B cell (primary cell): ENCODE measurements around the gene OR2M3. TPM values are rescaled to one million over a fixed set of nuclear protein-coding genes. Genes with fewer than 3 reads are reported as not detected.

Experiments
- ATAC-seq: fragments of 200-7000 bp; cut with Tn5 transposase; one replicate; pipeline ENCODE4 v1.10.0; 2021; ENCODE audit warnings: low read depth, mild to moderate bottlenecking, moderate number of reproducible peaks, moderate library complexity
- CTCF ChIA-PET: fragments of 350-600 bp; sonication (Branson Sonifier 250); formaldehyde crosslinking; loops from one replicate; lab custom pipeline; 2021; ENCODE audit warnings: antibody characterized with exemption, inconsistent platforms; lab: Charles Lee
- POLR2A ChIA-PET: fragments of 350-600 bp; sonication (Branson Sonifier 250); formaldehyde crosslinking; loops from one replicate; lab custom pipeline; 2021; ENCODE audit warnings: antibody characterized with exemption; lab: Charles Lee
- DNase-seq: peaks from one replicate; pipeline ENCODE4 v3.0.0; 2013
- H2AFZ ChIP-seq: 2 replicates; pipeline ENCODE4 v1.6.1; 2012; ENCODE audit warnings: mild to moderate bottlenecking, low read depth, low read length; ENCODE audit not compliant: insufficient read depth, poor library complexity, severe bottlenecking
- H3K27ac ChIP-seq, 2 donors: 1 replicate in 1 of 2; 2 replicates in 1 of 2; pipeline ENCODE4 v1.5.1; 2012 to 2013; ENCODE audit warnings: low read length in 2 of 2, mild to moderate bottlenecking in 2 of 2, moderate library complexity in 1 of 2
- H3K27me3 ChIP-seq, 4 experiments: fragments of 200-600 bp in 1 of 4; sonication (generic) in 1 of 4; replicated peaks in 1 of 4; 1 replicate in 2 of 4; 2 replicates in 2 of 4; pipeline versions ENCODE4 v1.6.1 to v1.7.0; 2013 to 2016; ENCODE audit warnings: low read length in 3 of 4, mild to moderate bottlenecking in 2 of 4, mixed read lengths in 1 of 4, moderate library complexity in 1 of 4; ENCODE audit not compliant: insufficient read depth in 4 of 4, control insufficient read depth in 3 of 4; ENCODE audit errors: control extremely low read depth in 1 of 4
- H3K36me3 ChIP-seq, 2 experiments: replicated peaks in 1 of 2; 1 replicate in 1 of 2; 2 replicates in 1 of 2; pipeline versions ENCODE4 v1.6.1 to v1.7.1; 2013; ENCODE audit warnings: low read length in 1 of 2; ENCODE audit not compliant: insufficient read depth in 2 of 2, control insufficient read depth in 1 of 2; ENCODE audit errors: control extremely low read depth in 1 of 2, extremely low read depth in 1 of 2
- H3K4me1 ChIP-seq, 2 donors: fragments of 200-600 bp in 1 of 2; sonication (generic) in 1 of 2; 1 replicate in 1 of 2; 2 replicates in 1 of 2; pipeline versions ENCODE4 v1.5.1 to v1.6.1; 2013 to 2017; ENCODE audit warnings: low read length in 2 of 2; ENCODE audit not compliant: control insufficient read depth in 2 of 2, insufficient read depth in 2 of 2
- H3K4me2 ChIP-seq: replicated peaks from 2 replicates; pipeline ENCODE3; 2012; ENCODE audit warnings: mild to moderate bottlenecking, low read depth, low read length; ENCODE audit not compliant: poor library complexity, severe bottlenecking
- H3K4me3 ChIP-seq, 5 experiments: fragments of 200-600 bp in 1 of 5; sonication (generic) in 1 of 5; 1 replicate in 3 of 5; 2 replicates in 2 of 5; pipeline versions ENCODE4 v1.5.1 to v1.7.0; 2011 to 2016; ENCODE audit warnings: low read length in 4 of 5, mild to moderate bottlenecking in 4 of 5, low read depth in 2 of 5, control low read depth in 1 of 5, moderate library complexity in 1 of 5; ENCODE audit not compliant: insufficient read depth in 1 of 5; ENCODE audit errors: control extremely low read depth in 1 of 5, extremely low read depth in 1 of 5
- H3K79me2 ChIP-seq: fragments of 200-600 bp; sonication (generic); one replicate; pipeline ENCODE4 v1.6.0; 2016; ENCODE audit warnings: low read length; ENCODE audit not compliant: control insufficient read depth, insufficient read depth
- H3K9ac ChIP-seq: fragments of 200-600 bp; sonication (generic); 2 replicates; pipeline ENCODE4 v1.6.1; 2017; ENCODE audit warnings: mild to moderate bottlenecking, low read length, moderate library complexity
- H3K9me3 ChIP-seq, 3 donors: one replicate each; pipeline versions ENCODE4 v1.6.1 to v1.7.1; 2013; ENCODE audit warnings: low read length in 2 of 3; ENCODE audit not compliant: control insufficient read depth in 2 of 3, insufficient read depth in 1 of 3; ENCODE audit errors: control extremely low read depth in 1 of 3
- H4K20me1 ChIP-seq: 2 replicates; pipeline ENCODE4 v1.6.0; 2012; ENCODE audit warnings: mild to moderate bottlenecking, low read length; ENCODE audit not compliant: insufficient read depth, control insufficient read depth, poor library complexity, severe bottlenecking
- H3K27ac Mint-ChIP-seq: one replicate; pipeline ENCODE4 v1.8.0; 2021; ENCODE audit warnings: mixed read lengths
- H3K27me3 Mint-ChIP-seq: one replicate; pipeline ENCODE4 v1.8.0; 2021; ENCODE audit warnings: mixed read lengths
- H3K4me1 Mint-ChIP-seq: one replicate; pipeline ENCODE4 v1.8.0; 2021; ENCODE audit warnings: mixed read lengths
- H3K4me3 Mint-ChIP-seq: one replicate; pipeline ENCODE4 v1.8.0; 2021; ENCODE audit warnings: mixed read lengths
- H3K9me3 Mint-ChIP-seq: one replicate; pipeline ENCODE4 v1.8.0; 2022; ENCODE audit warnings: mixed read lengths; ENCODE audit not compliant: insufficient read depth
- EZH2 ChIP-seq: IDR thresholded peaks from 2 replicates; pipeline ENCODE4 v1.6.1; 2012; ENCODE audit warnings: borderline replicate concordance, low read depth, mild to moderate bottlenecking, moderate library complexity, low read length; ENCODE audit not compliant: insufficient read depth, poor library complexity, severe bottlenecking
- WGBS: methylation state at CpG from one replicate; pipeline ENCODE4 v1.1.5; 2013; ENCODE audit warnings: missing lambda C conversion rate; ENCODE audit not compliant: insufficient coverage; 5-methylcytosine and 5-hydroxymethylcytosine counted together
- intact Hi-C: fragments of 100-400 bp; cut with micrococcal nuclease; formaldehyde crosslinking; loops from one replicate; pipeline ENCODE4 v1.10.0; 2022
- polyA plus RNA-seq: library from polyadenylated mRNA; depleted of rRNA; stranded (reverse); fragments of >200 nt; gene quantifications from 2 replicates; pipeline ENCODE4 v1.2.3, GENCODE V29; 2012
- total RNA-seq, 2 donors: library from RNA; stranded (reverse); fragments of 120-200 nt in 1 of 2; gene quantifications; 1 replicate in 1 of 2; 2 replicates in 1 of 2; pipeline versions ENCODE4 v1.2.3 to v1.2.4, GENCODE V29; 2013 to 2022
- TF ChIP-seq, protein P1 (sequence below): fragments of 200-600 bp; IDR thresholded peaks from one replicate; pipeline ENCODE4 v1.8.0; 2022; ENCODE audit warnings: antibody characterized with exemption, mild to moderate bottlenecking

The OR2M3 gene
- total and polyA plus RNA-seq, 2 donors (not counting 1 experiment from before 2014, with no cell fraction given), result not detected

DNA sequence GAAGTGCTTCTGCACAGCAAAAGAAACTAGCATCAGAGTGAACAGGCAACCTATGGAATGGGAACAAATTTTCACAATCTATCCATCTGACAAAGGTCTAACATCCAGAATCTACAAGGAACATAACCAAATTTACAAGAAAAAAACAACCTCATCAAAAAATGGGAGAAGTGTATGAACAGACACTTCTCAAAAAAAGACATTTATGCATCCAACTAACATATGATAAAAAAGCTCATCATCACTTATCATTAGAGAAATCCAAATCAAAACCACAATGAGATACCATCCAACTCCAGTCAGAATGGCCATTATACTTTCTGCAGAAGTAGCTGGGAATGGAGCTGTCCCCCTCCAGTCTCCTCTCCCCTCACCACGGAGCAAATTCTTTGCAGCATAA lies 2.9 kb upstream of the OR2M3 start:
- Histone ChIP-seq H3K9ac (no peak overlapping the region), H3K4me3 (no peak overlapping the region), H3K4me2 (no peak overlapping the region), H3K27me3 (no peaks in the 10 kb centered on the region), H3K79me2 (no peaks in the 10 kb centered on the region), H3K36me3 (no peaks in the 10 kb centered on the region), H3K4me1 (no peaks in the 10 kb centered on the region), H4K20me1 (no peaks in the 10 kb centered on the region), H2AFZ (no peak overlapping the region), H3K9me3 (peaks cover 0 to 4% (median 4%) of the 10 kb centered on the region in 3 donors), H3K27ac (no peak overlapping the region)
- ChIA-PET CTCF (no interaction called here), POLR2A (no interaction called here)
- Mint-ChIP-seq H3K9me3 (peaks cover 6% of the 10 kb centered on the region), H3K4me3 (no peak overlapping the region), H3K4me1 (no peaks in the 10 kb centered on the region), H3K27me3 (no peaks in the 10 kb centered on the region), H3K27ac (no peak overlapping the region)
- no peak for TF ChIP-seq EZH2
- TF ChIP-seq, protein P1, sequence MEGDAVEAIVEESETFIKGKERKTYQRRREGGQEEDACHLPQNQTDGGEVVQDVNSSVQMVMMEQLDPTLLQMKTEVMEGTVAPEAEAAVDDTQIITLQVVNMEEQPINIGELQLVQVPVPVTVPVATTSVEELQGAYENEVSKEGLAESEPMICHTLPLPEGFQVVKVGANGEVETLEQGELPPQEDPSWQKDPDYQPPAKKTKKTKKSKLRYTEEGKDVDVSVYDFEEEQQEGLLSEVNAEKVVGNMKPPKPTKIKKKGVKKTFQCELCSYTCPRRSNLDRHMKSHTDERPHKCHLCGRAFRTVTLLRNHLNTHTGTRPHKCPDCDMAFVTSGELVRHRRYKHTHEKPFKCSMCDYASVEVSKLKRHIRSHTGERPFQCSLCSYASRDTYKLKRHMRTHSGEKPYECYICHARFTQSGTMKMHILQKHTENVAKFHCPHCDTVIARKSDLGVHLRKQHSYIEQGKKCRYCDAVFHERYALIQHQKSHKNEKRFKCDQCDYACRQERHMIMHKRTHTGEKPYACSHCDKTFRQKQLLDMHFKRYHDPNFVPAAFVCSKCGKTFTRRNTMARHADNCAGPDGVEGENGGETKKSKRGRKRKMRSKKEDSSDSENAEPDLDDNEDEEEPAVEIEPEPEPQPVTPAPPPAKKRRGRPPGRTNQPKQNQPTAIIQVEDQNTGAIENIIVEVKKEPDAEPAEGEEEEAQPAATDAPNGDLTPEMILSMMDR, result no peak
- intact Hi-C loops, result no loop called here
- no CpG with 5 or more reads among the region's 1 CpG for WGBS
- DNase-seq, result no peak
- ATAC-seq, result no peak

DNA sequence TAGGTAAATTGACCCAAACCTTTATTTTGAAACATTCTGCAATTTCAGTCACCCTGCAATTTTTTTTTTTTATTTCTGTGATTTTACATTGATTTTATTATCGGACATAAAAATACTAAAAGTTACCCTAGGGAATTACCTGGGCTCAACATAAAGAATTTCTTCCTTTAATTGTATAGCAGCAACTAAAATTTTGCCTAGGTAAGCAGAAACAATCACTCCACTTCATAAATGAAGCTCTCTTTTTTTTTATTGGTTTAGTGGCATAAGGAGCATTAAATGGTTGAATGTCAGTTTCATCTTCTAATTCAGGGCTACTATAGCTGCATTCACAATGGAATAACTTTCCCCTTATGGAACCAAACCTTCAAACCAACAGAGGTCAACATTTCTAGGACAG lies 18.8 kb downstream of the OR2M3 start:
- Histone ChIP-seq H4K20me1 (no peaks in the 10 kb centered on the region), H3K4me2 (no peak overlapping the region), H3K9me3 (no peaks in the 10 kb centered on the region), H2AFZ (no peak overlapping the region), H3K4me1 (no peaks in the 10 kb centered on the region), H3K27ac (no peak overlapping the region), H3K9ac (no peak overlapping the region), H3K27me3 (no peaks in the 10 kb centered on the region), H3K36me3 (no peaks in the 10 kb centered on the region), H3K79me2 (no peaks in the 10 kb centered on the region), H3K4me3 (no peak overlapping the region)
- TF ChIP-seq, protein P1, result no peak
- no peak for TF ChIP-seq EZH2
- Mint-ChIP-seq H3K4me3 (no peak overlapping the region), H3K27me3 (no peaks in the 10 kb centered on the region), H3K9me3 (peaks cover 2% of the 10 kb centered on the region), H3K4me1 (no peaks in the 10 kb centered on the region), H3K27ac (no peak overlapping the region)
- no peak for ATAC-seq
- no peak for DNase-seq
- POLR2A ChIA-PET, result no interaction called here
- CTCF ChIA-PET, result no interaction called here
- no CpG with 5 or more reads among the region's 1 CpG for WGBS
- intact Hi-C loops, result no loop called here
